HG02798 (cell line): ENCODE data around the gene ANO3.

Experiments used
- ATAC-seq: cut with Tn5 transposase; IDR thresholded peaks from one replicate; pipeline ENCODE4 v1.9.1; 2021; ENCODE audit warnings: mild to moderate bottlenecking; ENCODE audit not compliant: unreplicated experiment, poor library complexity

Gene ANO3

GRCh38 chr11:26480041-26480440 is 148.1 kb downstream of the ANO3 start:
- ATAC-seq = no peak

GRCh38 chr11:26483108-26483507 is 151.2 kb downstream of the ANO3 start:
- no peak for ATAC-seq

- no peak for ATAC-seq
Measured at GRCh38 chr11:26490546-26490945, 158.6 kb downstream of the ANO3 start.

GRCh38 chr11:26493616-26494015 is 161.7 kb downstream of the ANO3 start:
- no peak for ATAC-seq

- ATAC-seq = no peak
Measured at GRCh38 chr11:26507229-26507628, 175.3 kb downstream of the ANO3 start.

GRCh38 chr11:26510164-26510563 is 178.2 kb downstream of the ANO3 start:
- ATAC-seq = no peak

- no peak for ATAC-seq
Measured at GRCh38 chr11:26510756-26511155, 178.8 kb downstream of the ANO3 start.

- ATAC-seq = no peak
Measured at GRCh38 chr11:26512196-26512595, 180.3 kb downstream of the ANO3 start.

- no peak for ATAC-seq
Measured at GRCh38 chr11:26519469-26519868, 187.5 kb downstream of the ANO3 start.

- no peak for ATAC-seq
Measured at GRCh38 chr11:26522912-26523610, 191.1 kb downstream of the ANO3 start.

GRCh38 chr11:26527685-26528084 is 195.8 kb downstream of the ANO3 start:
- no peak for ATAC-seq

- ATAC-seq = no peak
Measured at GRCh38 chr11:26537341-26537740, 205.4 kb downstream of the ANO3 start.

GRCh38 chr11:26539517-26539916 is 207.6 kb downstream of the ANO3 start:
- ATAC-seq = no peak

- no peak for ATAC-seq
Measured at GRCh38 chr11:26541870-26542269, 209.9 kb downstream of the ANO3 start.

- no peak for ATAC-seq
Measured at GRCh38 chr11:26549176-26549575, 217.2 kb downstream of the ANO3 start.

GRCh38 chr11:26550022-26550421 is 218.1 kb downstream of the ANO3 start:
- ATAC-seq = no peak

GRCh38 chr11:26551186-26551801 is 219.4 kb downstream of the ANO3 start:
- no peak for ATAC-seq

- ATAC-seq = no peak
Measured at GRCh38 chr11:26553182-26553581, 221.3 kb downstream of the ANO3 start.

GRCh38 chr11:26554455-26554854 is 222.5 kb downstream of the ANO3 start:
- no peak for ATAC-seq

GRCh38 chr11:26556582-26556981 is 224.7 kb downstream of the ANO3 start:
- no peak for ATAC-seq

GRCh38 chr11:26557666-26558065 is 225.7 kb downstream of the ANO3 start:
- ATAC-seq = no peak

GRCh38 chr11:26558190-26558589 is 226.3 kb downstream of the ANO3 start:
- no peak for ATAC-seq
